HG03439 (cell line): Measurements from ENCODE around the gene SLC38A1.

Source experiments
- ATAC-seq: cut with Tn5 transposase; IDR thresholded peaks from one replicate; pipeline ENCODE4 v1.9.1; 2021; ENCODE audit warnings: mild to moderate bottlenecking, moderate library complexity; ENCODE audit not compliant: unreplicated experiment

SLC38A1 gene

GRCh38 chr12:46234000-46234399, 34.8 kb downstream of the SLC38A1 start:
- no peak for ATAC-seq

GRCh38 chr12:46233423-46233822, 35.4 kb downstream of the SLC38A1 start:
- ATAC-seq: no peak

- ATAC-seq: no peak
Measured at GRCh38 chr12:46230983-46231382, 37.9 kb downstream of the SLC38A1 start.

GRCh38 chr12:46230306-46230705, 38.5 kb downstream of the SLC38A1 start:
- ATAC-seq: no peak

- ATAC-seq: no peak
Measured at GRCh38 chr12:46227616-46228015, 41.2 kb downstream of the SLC38A1 start.

GRCh38 chr12:46224386-46224785, 44.5 kb downstream of the SLC38A1 start:
- no peak for ATAC-seq

GRCh38 chr12:46223047-46223446, 45.8 kb downstream of the SLC38A1 start:
- ATAC-seq: no peak

- no peak for ATAC-seq
Measured at GRCh38 chr12:46222636-46223035, 46.2 kb downstream of the SLC38A1 start.

GRCh38 chr12:46221255-46222128, 47.4 kb downstream of the SLC38A1 start:
- no peak for ATAC-seq

GRCh38 chr12:46219877-46220655, 48.8 kb downstream of the SLC38A1 start:
- no peak for ATAC-seq

- no peak for ATAC-seq
Measured at GRCh38 chr12:46219132-46219876, 49.5 kb downstream of the SLC38A1 start.

GRCh38 chr12:46218322-46219095, 50.3 kb downstream of the SLC38A1 start:
- ATAC-seq: no peak

- peak; percentile 51 for ATAC-seq
Measured at GRCh38 chr12:46217541-46218321, 51.1 kb downstream of the SLC38A1 start.

GRCh38 chr12:46214668-46215436, 54.0 kb downstream of the SLC38A1 start:
- ATAC-seq: peak; percentile 55

- ATAC-seq: no peak
Measured at GRCh38 chr12:46212108-46212982, 56.5 kb downstream of the SLC38A1 start.

- no peak for ATAC-seq
Measured at GRCh38 chr12:46210873-46211439, 57.9 kb downstream of the SLC38A1 start.
